ENCODE data around the gene SLC12A4.

Gene SLC12A4

DNA sequence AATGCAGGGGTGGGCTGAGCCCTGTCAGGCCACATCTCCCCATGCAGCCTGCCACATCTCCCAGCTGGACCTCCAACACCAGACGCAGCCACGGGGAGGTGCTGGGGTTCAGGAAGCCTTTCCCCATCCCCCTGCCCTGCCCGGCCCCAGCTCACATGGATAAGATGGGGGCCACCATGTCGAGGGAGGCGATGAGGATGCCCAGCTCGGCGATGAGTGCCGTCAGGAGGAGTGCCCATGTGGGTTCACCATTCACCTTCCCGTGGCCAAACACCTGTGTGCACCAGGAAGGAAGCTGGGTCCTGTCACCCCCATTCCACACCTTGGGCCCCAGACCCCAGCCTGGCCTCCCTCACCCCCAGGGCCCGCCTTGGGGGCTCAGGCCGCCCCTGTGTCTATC, 18.8 kb downstream of the SLC12A4 start:
- no peaks in the 10 kb centered on the region for H3K9me3 ChIP-seq (ENCODE audit: control insufficient read depth, low read length)
- no peak overlapping the region for H3K27ac ChIP-seq
- TF ChIP-seq, protein P1, sequence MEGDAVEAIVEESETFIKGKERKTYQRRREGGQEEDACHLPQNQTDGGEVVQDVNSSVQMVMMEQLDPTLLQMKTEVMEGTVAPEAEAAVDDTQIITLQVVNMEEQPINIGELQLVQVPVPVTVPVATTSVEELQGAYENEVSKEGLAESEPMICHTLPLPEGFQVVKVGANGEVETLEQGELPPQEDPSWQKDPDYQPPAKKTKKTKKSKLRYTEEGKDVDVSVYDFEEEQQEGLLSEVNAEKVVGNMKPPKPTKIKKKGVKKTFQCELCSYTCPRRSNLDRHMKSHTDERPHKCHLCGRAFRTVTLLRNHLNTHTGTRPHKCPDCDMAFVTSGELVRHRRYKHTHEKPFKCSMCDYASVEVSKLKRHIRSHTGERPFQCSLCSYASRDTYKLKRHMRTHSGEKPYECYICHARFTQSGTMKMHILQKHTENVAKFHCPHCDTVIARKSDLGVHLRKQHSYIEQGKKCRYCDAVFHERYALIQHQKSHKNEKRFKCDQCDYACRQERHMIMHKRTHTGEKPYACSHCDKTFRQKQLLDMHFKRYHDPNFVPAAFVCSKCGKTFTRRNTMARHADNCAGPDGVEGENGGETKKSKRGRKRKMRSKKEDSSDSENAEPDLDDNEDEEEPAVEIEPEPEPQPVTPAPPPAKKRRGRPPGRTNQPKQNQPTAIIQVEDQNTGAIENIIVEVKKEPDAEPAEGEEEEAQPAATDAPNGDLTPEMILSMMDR (IDR thresholded peaks at IDR 0.05) = no peak
- H3K4me3 ChIP-seq (ENCODE audit: low read depth, low read length) = no peak overlapping the region
- peaks cover 2% of the 10 kb centered on the region for H3K79me2 ChIP-seq
- no peaks in the 10 kb centered on the region for H3K36me3 ChIP-seq (ENCODE audit: control insufficient read depth, insufficient read depth, low read length)
- H3K4me1 ChIP-seq = no peaks in the 10 kb centered on the region
- H3K27me3 ChIP-seq (ENCODE audit: control insufficient read depth, insufficient read depth, low read length) = no peaks in the 10 kb centered on the region
- H3K4me2 ChIP-seq (ENCODE audit: low read length) = no peak overlapping the region
- no peak overlapping the region for H3K9ac ChIP-seq
- no peak overlapping the region for H2AFZ ChIP-seq

DNA sequence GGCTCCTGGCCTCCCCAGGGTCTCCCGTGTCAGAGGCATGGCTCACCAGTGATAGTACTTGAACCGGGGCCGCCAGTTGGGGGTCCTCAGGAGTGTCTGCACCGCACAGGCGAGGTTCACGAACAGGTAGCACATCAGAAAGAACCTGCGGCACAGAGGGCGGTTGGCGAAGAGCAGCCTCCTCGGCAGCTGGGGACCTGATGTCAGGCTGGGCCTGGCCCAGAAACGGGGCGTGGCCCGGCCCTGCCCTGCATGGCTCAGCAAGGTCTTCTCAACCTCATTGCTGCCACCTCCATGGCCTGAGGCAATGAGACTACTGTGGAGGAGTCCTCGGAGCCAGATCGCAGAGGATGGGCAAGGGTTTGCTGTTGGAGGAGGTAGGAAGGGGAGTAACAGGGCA, 20.4 kb downstream of the SLC12A4 start:
- H3K4me3 ChIP-seq (ENCODE audit: low read depth, low read length) = no peak overlapping the region
- no peaks in the 10 kb centered on the region for H3K27me3 ChIP-seq (ENCODE audit: control insufficient read depth, insufficient read depth, low read length)
- no peaks in the 10 kb centered on the region for H3K36me3 ChIP-seq (ENCODE audit: control insufficient read depth, insufficient read depth, low read length)
- no peak overlapping the region for H2AFZ ChIP-seq
- H3K79me2 ChIP-seq = peaks cover 2% of the 10 kb centered on the region
- H3K27ac ChIP-seq = no peak overlapping the region
- H3K4me1 ChIP-seq = no peaks in the 10 kb centered on the region
- no peaks in the 10 kb centered on the region for H3K9me3 ChIP-seq (ENCODE audit: control insufficient read depth, low read length)
- no peak overlapping the region for H3K9ac ChIP-seq
- TF ChIP-seq, protein P1 (IDR thresholded peaks at IDR 0.05) = no peak
- H3K4me2 ChIP-seq (ENCODE audit: low read length) = no peak overlapping the region

DNA sequence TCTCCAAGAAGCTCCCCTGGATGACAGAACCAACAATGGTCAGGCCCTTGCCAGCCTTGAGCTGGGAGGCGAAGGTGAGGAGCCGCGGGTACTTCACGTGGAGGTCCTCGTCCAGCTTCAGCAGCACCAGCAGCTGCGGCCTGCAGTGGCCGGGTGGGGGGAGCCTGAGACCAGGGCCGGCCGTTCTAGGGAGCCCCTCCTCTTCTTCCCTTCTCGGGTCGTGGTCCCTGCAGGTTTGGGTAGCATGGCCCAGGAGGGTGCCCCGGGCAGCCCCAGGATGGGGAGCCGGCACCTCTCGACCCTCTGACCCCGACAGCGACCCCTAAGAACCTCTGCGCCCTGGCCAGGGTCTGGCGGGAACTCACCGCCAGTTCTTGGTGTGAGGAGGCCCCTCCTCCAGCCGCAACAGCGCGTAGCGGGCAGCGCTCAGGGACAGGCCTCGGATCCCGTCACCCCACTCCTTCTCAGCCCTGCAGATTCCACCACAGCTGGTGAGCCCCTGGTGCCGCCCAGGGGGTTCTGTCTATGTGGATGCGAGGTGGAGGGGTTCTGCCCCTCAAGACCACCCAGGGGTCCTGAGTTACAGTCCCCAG, 21.4 kb downstream of the SLC12A4 start:
- Histone ChIP-seq H3K4me1 (no peaks in the 10 kb centered on the region), H3K4me2 (ENCODE audit: low read length) (no peak overlapping the region), H3K9ac (no peak overlapping the region), H3K27me3 (ENCODE audit: control insufficient read depth, insufficient read depth, low read length) (no peaks in the 10 kb centered on the region), H3K36me3 (ENCODE audit: control insufficient read depth, insufficient read depth, low read length) (no peaks in the 10 kb centered on the region), H3K9me3 (ENCODE audit: control insufficient read depth, low read length) (no peaks in the 10 kb centered on the region), H3K27ac (no peak overlapping the region), H3K79me2 (peaks cover 2% of the 10 kb centered on the region), H2AFZ (no peak overlapping the region), H3K4me3 (ENCODE audit: low read depth, low read length) (no peak overlapping the region)
- TF ChIP-seq, protein P1 (IDR thresholded peaks at IDR 0.05) = no peak

DNA sequence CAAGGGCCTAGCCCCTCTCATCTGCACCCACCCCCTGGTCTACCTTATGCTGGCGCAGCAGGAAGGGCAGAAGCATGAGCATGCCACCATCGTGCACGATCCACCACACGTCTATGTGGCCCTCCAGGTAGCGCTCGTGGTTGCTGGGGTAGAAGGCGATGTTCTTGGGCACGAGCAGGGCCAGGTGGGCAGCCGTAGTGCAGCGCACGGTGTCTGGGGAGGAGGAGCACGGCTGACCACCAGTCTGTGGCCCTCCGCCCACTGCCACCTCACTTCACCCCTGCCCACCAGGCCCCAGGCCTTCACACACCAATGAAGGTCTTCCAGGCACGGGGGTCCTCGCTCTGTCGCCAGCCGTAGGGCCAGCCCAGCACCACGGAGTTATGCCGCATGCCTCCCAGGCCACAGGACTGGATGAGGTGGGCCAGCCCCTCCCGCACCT, 22.3 kb downstream of the SLC12A4 start:
- no peak overlapping the region for H3K4me3 ChIP-seq (ENCODE audit: low read depth, low read length)
- no peak overlapping the region for H3K9ac ChIP-seq
- peaks cover 2% of the 10 kb centered on the region for H3K79me2 ChIP-seq
- no peak overlapping the region for H3K27ac ChIP-seq
- H3K4me2 ChIP-seq (ENCODE audit: low read length) = no peak overlapping the region
- TF ChIP-seq, protein P1 (IDR thresholded peaks at IDR 0.05) = no peak
- H3K36me3 ChIP-seq (ENCODE audit: control insufficient read depth, insufficient read depth, low read length) = no peaks in the 10 kb centered on the region
- H2AFZ ChIP-seq = no peak overlapping the region
- no peaks in the 10 kb centered on the region for H3K4me1 ChIP-seq
- H3K27me3 ChIP-seq (ENCODE audit: control insufficient read depth, insufficient read depth, low read length) = no peaks in the 10 kb centered on the region
- H3K9me3 ChIP-seq (ENCODE audit: control insufficient read depth, low read length) = no peaks in the 10 kb centered on the region

DNA sequence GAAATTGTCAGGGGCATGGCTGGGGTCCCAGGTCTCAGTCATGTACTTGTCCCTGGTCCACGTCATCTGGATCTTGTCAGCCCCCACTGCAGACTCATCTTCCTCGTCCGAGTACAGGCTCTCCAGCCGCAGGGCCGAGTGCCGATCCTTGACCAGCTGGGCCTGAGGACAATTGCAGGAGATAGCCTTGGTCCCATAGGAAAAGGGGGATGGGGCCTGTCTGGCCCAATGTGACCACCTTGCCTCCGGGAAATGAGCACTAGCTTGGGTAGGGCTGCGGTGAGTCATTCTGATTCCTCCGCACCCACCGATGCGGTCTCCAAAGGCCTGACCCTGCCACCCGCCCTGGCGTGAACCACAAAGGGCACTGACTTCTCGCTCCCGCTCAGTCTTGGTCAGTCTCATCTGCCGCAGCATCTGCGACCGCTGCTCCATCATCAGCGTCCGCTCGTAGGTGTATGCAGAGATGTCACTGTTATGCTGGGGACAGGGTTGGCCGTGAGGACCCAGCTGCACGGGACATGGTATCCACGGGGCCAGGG, 23.0 kb downstream of the SLC12A4 start:
- Histone ChIP-seq H3K4me1 (no peaks in the 10 kb centered on the region), H3K27me3 (ENCODE audit: control insufficient read depth, insufficient read depth, low read length) (no peaks in the 10 kb centered on the region), H3K36me3 (ENCODE audit: control insufficient read depth, insufficient read depth, low read length) (no peaks in the 10 kb centered on the region), H3K27ac (no peak overlapping the region), H2AFZ (no peak overlapping the region), H3K79me2 (peaks cover 2% of the 10 kb centered on the region), H3K9ac (no peak overlapping the region), H3K4me3 (ENCODE audit: low read depth, low read length) (no peak overlapping the region), H3K4me2 (ENCODE audit: low read length) (no peak overlapping the region), H3K9me3 (ENCODE audit: control insufficient read depth, low read length) (no peaks in the 10 kb centered on the region)
- TF ChIP-seq, protein P1 (IDR thresholded peaks at IDR 0.05) = no peak
